Cardiac fibroblast (primary cell): ENCODE results near the gene TANGO2.

ENCODE experiments used
- DNase-seq, 2 donors: peaks; one replicate each; pipeline versions ENCODE4 v3.0.0 to v3.0.0-alpha.2; 2010; ENCODE audit warnings: low read depth in 2 of 2
- H3K4me3 ChIP-seq, 2 donors: replicated peaks in 1 of 2; 1 replicate in 1 of 2; 2 replicates in 1 of 2; pipeline ENCODE4 v1.5.1; 2011; ENCODE audit warnings: low read depth in 2 of 2, low read length in 2 of 2, mild to moderate bottlenecking in 2 of 2, moderate library complexity in 1 of 2
- TF ChIP-seq, protein P1 (sequence below): IDR thresholded peaks from one replicate; pipeline ENCODE4 v1.5.1; 2011; ENCODE audit warnings: low read depth, mild to moderate bottlenecking, low read length, inconsistent platforms

TANGO2 gene

GRCh38 chr22:20111045-20111688 is 90.3 kb downstream of the TANGO2 start:
- TF ChIP-seq, protein P1, sequence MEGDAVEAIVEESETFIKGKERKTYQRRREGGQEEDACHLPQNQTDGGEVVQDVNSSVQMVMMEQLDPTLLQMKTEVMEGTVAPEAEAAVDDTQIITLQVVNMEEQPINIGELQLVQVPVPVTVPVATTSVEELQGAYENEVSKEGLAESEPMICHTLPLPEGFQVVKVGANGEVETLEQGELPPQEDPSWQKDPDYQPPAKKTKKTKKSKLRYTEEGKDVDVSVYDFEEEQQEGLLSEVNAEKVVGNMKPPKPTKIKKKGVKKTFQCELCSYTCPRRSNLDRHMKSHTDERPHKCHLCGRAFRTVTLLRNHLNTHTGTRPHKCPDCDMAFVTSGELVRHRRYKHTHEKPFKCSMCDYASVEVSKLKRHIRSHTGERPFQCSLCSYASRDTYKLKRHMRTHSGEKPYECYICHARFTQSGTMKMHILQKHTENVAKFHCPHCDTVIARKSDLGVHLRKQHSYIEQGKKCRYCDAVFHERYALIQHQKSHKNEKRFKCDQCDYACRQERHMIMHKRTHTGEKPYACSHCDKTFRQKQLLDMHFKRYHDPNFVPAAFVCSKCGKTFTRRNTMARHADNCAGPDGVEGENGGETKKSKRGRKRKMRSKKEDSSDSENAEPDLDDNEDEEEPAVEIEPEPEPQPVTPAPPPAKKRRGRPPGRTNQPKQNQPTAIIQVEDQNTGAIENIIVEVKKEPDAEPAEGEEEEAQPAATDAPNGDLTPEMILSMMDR: peak; percentile 46
- H3K4me3 ChIP-seq: no peak overlapping the region
- peak; percentile 30 to 42 for DNase-seq

DNA sequence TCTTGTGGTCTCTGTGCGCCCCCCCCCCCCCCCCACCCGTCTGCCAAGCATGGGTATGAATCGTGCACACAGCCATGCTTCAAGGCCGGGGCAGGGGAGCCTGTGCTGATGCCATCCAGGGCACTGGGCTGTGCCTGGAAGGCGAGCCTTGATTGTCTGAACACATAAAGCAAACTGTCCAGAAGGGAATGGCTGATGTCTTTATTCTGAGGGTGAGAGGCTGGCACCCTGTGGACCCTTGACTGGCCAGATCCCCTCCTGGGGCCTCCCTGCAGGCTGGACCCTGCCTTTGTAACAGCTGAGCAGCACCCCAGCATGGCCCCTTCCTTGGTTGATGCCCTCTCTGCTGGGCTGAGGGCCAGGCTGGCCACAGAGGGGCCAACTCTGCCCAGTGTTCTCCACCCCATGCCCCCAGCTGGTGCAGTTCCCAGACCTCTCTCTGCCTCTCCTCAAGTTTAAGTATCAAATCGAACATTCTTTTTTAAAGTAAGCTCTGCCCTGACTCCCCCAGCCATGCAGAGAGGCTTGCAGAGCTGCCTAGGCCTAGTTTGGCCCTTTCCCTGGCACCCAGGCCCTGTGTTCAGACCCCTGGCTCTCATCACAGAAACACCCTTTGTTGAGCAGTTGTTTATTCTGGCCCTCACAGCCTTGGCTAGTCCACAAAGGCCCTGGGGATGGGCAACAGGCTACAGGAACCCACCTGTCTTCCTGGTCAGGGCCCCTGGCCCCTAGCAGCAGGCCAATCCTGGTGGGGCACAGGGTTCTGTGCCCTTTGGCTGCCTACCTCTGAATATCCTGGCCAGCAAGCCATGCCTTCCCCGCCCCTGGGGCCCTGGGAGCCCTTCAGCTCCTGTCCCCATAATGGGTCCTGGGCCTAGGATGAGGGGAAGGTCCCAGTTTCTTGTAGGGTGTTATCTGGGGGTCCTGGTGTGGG is 91.0 kb downstream of the TANGO2 start:
- TF ChIP-seq, protein P1: no peak
- DNase-seq: no peak
- H3K4me3 ChIP-seq: no peak overlapping the region

DNA sequence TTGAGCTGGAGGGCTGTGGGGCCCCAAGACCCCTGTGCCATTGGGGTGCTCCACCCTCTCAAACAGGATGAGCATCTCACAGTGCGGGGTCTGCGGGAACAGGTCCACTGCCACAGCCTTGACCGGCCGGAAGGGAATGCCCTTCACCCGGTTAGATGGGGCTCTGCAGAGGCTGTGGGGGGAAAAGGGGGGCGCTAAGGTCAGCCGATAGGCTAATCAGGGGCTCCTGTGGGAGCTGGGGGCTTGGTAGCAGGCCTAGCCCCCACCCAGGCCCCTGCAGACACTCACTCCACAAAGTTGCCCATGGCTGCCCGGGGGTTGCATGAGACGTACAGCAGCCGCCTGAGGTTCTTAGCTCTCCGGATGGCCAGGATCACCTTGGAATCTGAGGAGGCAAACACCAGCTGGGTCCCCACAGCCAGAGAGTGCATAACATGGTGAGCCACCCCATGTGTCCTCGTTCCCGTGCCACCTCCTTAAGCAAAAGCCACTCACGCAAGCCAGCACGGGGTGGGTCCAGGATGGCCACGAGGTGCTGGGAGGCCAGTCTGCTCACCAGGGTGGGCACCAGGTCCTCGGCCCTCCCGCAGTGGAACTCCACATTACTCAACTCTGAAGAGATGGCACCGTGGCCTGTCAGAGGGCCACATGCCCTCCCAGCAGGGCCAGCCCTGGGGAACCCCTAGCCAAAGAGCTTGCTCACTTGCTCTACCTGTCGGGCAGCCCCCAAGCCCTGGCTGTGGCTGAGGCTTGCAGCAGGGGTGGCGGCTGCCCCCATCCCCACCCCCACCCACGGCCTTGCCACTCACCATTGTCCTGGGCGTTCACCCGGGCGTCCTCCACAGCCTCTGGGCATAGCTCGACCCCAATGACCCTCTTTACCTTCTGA is 92.0 kb downstream of the TANGO2 start:
- H3K4me3 ChIP-seq: no peak overlapping the region
- no peak for DNase-seq
- TF ChIP-seq, protein P1: no peak

DNA sequence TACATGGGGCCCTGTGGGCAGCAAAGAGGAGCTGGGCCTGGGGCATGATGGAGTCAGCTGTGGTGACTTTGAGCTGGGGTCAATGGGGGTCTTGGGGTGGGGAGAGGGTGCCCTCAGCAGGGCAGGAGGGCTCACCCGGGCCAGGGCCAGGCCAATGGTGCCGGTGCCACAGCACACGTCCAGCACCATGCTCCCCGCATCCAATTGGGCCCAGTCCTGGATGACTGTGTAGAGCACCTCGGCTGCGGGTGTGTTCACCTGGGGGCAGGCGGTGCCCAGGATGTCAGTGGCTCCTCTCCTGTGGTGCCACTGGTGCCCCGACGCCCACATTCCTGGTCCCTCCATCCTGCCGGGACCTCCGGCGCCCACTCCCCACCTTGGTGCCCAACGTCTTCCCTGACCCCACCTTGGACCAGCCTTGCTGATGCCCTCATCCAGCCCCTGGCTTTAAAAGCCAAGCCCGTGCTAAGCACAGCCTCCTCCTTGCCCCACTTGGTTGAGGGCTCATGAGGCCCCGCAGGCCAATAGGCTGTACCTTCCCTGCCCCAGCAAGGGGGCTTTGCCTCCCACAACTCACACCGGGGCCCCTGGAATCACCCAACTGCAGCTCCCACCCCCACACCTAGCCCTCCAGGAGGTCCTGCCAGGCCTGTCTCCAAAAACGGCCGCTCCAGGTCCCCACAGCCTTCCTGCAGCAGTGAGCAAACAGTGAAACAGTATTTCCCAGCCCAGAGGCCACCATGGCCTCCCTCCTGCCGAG is 92.8 kb downstream of the TANGO2 start:
- DNase-seq: no peak
- no peak overlapping the region for H3K4me3 ChIP-seq
- TF ChIP-seq, protein P1: no peak

DNA sequence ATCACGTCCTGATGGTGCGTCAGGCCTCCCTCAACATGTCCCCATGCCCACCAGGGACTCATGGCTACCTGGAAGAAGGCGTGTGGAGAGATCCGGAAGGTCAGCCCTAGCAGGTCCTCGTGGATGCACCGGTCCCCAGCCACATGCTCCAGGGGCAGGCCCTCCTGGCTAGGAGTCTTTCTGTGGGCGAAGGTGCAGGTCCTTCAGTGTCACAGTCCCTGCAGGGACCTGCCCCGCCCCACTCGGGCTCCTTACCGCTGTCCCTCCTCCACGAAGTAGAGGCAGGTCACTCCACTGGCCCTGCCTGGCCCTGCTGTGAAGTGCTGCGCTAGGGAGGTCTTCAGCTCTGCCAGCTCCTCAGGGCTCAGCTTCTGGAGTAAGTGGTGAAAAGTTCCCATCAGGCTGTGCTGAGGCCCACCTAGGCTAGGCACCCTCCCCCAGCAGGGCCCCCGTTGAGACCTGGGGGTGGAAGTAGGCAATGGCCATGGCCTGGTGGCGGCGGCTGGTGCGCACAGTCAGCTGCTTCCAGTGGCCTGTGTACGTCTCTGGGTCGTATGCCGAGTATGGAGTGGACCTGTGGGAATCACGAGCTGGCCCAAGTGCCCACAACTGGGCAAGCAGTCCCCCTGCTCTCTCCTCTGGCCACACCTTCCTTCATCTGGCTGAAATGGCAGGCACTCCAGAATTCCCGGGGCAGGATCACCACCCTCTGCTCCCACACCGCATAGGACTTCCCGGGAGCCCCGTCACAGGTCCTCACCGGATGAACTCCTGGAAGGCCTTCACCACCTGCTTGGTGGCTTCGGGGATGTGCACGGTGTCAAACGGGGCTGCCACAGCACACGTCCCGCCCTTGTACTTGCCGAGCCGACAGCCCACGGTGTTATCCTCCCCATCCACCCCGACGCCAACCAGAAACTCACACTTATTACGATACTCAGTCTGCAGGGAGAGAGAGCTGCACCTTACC is 93.9 kb downstream of the TANGO2 start:
- no peak overlapping the region for H3K4me3 ChIP-seq
- no peak for DNase-seq
- TF ChIP-seq, protein P1: no peak
